HG02885 (cell line): ENCODE results near the gene NEUROD2.

Experiments
- ATAC-seq: cut with Tn5 transposase; IDR thresholded peaks from one replicate; pipeline ENCODE4 v1.9.1; 2021; ENCODE audit warnings: mild to moderate bottlenecking; ENCODE audit not compliant: unreplicated experiment, poor library complexity

NEUROD2 gene

DNA sequence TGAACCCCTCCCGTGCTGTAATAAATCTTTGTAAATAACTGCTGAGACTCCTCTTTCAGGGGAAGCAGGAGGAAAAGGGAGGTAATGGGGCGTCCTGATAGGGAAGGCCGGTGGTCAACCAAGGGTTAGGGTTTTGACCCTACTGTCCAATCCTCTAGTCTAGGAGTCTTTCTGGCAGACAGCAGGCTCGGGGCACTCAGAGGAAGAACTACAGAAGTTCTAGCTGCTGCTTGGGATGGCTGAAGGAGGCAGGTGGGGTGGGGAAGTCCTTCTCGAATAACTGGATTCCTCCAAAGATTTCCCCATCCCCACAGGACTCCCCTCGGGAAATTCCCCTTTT lies 28.8 kb upstream of the NEUROD2 start:
- peak; percentile 8 for ATAC-seq

DNA sequence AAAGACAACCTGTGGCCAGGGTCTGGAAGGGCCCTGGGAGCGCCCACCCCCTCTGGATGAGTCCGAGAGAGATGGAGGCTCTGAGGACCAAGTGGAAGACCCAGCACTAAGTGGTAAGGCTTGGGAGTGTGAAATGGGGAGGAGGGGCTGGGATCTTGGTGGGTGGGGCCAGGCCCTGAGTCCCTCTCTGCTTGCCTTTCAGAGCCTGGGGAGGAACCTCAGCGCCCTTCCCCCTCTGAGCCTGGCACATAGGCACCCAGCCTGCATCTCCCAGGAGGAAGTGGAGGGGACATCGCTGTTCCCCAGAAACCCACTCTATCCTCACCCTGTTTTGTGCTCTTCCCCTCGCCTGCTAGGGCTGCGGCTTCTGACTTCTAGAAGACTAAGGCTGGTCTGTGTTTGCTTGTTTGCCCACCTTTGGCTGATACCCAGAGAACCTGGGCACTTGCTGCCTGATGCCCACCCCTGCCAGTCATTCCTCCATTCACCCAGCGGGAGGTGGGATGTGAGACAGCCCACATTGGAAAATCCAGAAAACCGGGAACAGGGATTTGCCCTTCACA lies 28.0 kb upstream of the NEUROD2 start:
- ATAC-seq = no peak

DNA sequence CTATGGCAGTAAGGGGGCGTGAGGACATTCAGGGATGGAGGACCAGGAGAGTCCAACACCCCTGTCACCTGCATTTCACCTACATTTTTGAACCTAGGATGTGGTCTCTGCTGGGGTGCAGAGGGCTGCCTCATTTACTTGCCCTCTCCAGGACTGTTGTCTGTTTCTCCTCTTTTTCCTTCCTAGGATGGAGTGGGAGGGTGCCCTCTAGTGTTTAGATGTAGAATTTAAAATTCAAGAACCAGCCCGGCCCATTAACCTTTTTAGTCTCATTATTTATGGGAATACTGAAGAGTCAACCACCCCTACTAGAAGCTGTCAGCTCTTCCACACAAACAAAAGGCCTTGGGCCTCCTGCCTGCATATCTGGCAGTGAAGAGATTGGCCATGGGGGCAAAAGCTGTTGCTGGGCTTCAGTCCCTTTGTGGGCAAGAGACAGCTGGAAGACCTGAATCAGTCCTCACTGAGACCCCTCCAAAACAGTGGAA lies 26.7 kb upstream of the NEUROD2 start:
- ATAC-seq = no peak

DNA sequence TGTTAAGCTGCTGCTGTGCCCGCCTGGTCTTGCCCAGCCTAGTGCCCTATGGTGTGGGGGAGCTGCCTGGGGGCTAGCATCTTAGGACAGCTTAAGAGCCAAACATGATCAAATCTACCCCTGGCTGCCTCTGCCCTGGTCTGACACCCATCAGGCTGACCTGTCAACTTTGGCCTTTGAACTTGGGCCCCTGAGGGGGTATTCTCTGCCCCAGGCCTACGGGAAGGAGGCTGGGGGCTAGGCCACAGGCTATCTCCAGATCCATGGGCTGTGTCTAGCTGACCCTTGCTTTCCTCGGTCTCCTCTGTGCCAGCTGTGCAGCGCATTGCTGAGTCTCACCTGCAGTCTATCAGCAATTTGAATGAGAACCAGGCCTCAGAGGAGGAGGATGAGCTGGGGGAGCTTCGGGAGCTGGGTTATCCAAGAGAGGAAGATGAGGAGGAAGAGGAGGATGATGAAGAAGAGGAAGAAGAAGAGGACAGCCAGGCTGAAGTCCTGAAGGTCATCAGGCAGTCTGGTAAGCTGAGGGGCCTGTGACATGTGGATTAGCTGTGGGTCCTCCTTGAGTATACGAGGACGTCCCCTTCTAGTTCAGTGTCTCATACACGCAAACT lies 26.0 kb upstream of the NEUROD2 start:
- ATAC-seq = no peak

DNA sequence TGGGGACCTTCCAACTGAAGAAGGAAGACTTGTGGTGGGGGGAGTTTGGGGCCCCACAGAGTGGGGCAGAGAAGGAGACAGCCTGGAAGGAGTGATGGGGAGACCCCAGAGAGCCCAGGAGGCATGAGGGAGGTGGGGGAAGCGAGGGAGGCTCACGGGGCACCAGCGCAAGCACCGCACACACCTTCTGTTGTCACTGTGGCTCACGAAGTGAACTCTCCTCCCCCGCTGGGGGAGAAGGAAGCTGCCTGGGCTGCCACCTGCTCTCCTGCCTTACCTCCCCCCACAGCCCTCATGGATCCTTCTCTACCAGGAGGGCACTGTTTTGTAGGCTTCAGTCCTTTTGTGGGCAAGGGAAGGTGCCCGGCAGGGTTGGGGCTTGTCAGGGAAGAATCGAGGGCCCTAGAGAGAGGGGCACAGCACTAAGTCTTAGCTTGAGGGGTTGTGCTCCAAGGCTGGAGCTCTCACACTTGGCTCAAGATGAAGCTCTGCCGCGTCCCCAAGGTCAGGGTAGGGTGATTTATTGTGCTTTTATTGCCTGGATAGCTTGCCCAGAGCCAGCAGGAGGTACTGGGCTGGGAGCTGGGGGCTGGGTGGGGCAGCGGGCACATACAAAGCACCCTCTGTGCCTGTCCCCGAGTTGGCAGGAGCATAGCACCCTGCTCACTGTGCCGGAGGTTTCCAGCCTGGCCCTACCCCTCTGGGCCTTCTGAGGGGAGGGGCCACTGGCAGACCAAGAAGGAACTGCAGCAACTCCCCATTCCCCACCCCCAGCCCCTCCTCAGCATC lies 24.6 kb upstream of the NEUROD2 start:
- no peak for ATAC-seq

DNA sequence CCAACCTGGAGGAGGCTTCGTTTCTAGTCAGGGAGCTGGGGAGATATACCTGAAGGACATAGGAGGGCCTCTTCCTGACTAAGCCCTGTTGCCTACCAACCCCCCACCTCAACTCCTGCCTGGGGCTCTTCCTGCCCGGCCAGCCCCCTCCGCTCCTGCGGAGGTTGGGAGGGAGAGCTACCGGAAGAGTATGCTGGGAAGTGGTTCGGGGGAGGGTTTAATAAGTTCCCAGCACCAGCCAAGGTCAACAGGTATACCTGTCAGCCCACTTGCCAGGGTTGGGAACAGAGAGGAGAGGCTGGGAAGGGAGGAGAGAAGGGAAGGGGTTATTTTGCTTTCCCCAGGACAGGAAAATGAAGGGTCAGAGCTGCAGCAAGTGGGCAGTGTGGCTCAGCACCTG lies 23.7 kb upstream of the NEUROD2 start:
- ATAC-seq = no peak

DNA sequence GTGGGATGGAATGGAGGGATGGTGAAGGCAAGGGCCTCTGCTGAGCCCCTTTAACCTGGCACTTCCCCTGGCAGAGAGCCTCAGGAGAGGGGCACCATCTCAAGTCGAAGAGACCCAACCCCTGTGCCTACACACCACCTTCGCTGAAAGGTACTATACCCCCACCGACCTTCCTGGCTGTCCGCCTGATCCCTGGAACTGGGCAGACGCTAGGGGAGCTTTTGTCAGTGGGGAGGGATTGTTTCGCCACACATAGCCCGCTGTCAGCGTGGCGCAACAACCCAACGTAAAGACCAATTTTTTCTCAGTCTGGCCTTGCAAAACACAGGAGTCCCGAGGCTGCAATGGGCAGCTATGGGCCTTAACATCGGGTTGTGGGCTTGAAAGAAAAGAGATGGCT lies 22.2 kb upstream of the NEUROD2 start:
- ATAC-seq = no peak

DNA sequence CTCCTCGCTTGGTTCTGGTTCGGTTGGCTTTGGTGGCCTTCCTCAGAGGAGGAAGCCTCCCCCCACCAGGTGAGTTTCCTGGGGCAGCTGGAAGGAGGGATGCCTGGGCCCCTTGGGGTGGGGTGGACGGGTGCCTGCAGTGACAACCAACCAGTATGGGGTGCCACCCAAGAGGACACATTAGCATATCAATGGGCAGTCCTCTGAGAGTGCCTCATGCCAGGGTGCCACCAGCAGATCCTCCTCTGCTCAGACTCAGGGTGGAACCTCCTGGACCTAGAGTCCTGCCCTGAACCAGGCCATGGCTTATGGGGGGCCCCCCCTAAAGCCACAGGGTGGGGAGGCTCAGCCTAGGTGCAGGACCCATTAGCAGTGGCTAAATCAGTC lies 21.8 kb upstream of the NEUROD2 start:
- ATAC-seq = no peak

DNA sequence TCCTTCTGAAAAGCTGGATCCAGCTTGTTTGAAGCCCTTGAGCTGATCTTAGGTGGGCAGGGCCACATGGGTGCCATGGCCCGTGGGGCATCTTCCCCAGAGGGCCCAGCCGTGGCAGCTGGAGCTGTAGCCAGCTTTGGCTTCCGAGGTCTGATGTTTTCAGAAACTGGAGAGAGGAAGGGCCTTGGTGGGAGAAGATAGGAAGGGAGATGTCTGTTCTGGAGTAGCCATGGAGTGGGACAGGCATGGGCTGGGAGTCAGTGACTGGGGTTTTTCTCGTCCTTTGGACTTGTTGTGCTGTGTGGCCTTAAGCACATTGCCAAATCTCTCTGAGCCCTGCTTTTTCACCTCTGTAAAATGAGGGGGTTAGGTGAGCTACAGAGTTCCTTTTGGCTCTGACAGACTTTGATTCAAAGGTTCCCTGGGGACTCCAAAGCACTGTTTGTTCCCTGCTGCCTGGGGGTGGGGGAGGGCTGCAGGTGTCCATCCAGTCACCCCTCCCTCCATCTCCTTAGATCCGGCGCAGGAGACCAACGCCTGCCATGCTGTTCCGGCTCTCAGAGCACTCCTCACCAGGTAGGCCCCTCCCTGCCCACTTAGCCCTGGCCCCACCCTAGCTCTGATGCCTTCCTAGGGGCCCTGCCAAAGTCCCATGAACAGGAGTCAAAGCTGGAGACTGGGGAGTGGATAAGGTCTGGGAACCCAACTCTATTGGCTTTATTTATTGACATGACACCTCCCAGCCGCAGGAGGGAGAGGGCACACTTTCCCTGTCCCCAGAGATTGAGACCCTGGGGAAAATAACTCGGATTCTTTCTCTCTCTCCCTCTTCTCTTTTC lies 21.2 kb upstream of the NEUROD2 start:
- no peak for ATAC-seq

DNA sequence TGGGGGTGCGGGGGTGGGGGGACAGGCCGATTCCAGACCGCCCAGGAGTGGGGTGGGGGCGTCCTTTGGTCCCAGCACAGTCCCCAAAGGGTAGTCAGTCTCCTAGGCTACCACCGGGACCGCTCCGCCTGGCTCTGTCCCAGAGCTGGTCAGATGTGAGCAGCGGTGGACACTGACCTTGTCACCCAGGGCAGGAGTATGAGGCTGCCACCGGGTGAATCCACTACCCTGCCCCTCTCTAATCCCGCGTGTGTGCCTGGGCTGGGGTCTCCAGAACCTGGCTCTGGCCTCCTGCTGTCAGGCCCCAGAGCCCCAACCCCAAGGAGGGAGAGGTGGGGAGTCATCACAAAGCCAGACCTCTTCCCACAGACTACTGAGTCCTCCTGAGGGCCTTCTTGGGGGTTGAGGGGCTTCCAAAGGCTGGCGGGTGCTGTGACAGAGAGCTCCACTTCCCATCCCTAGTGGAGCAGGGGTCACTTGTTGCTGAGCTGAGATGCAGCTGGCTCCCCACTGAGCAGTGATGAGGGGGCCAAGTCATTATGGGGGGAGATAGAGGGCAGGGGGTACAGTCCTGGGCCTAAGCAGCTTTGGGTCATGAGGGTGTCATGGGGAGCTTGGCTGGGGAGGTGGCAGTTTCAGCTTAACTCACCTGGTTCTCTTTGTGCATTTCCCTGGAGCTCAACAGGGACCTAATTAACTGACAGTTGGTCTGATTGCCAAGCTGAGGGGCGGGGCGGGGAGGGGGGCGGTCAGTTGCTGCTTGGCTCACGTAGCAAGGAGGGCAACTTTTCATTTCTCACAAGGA lies 20.2 kb upstream of the NEUROD2 start:
- no peak for ATAC-seq

DNA sequence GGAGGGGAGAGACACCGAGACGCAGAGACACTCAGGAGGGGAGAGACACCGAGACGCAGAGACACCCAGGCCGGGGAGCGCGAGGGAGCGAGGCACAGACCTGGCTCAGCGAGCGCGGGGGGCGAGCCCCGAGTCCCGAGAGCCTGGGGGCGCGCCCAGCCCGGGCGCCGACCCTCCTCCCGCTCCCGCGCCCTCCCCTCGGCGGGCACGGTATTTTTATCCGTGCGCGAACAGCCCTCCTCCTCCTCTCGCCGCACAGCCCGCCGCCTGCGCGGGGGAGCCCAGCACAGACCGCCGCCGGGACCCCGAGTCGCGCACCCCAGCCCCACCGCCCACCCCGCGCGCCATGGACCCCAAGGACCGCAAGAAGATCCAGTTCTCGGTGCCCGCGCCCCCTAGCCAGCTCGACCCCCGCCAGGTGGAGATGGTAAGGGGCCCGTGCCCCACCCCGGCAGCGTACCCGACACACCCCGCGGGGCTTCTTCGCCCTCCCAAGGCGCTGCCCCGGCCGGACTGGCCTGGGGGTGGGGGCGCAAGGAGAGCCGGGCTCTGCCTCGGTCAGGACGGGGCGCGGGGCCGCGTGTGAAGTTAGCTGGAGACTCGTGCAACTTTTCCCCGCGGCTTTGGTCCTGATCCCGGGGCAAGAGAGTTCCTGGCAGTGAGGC lies 19.5 kb upstream of the NEUROD2 start:
- no peak for ATAC-seq

DNA sequence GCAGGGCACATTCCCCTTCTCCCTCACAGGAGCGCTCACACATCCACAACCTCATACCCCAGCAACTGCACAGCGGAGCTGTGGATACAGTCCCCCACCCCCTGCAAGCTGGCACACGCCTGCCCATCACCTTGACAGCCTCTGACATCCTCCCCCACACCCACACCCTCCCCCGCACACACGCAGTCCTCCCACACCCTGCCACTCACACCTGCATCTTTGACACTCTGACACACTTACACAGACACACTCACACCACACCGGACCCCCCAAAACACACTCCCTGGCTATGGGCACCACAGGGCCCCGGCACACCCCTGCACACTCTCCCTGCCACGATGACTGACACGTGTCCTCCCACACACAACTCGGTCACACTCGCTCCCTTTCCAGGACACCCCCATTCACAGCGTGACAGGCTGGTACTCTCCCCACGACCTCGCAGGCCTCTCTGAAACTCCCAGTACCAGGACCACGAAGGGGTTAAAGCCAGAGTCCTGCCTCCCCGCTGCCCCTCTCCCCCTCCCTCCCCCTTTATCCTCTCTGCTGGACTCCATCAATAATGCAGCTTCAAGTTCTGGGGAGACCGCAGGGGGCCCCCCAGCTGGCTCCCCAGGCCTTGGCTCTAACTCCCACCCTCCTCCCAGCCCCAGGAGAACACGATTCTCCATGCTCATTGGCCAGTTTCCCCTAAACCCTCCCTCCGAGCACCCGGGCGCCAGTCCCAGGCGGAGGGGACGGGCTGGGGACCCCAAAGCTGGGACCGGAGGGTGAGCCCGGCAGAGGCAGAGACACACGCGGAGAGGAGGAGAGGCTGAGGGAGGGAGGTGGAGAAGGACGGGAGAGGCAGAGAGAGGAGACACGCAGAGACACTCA lies 18.7 kb upstream of the NEUROD2 start, which contains the start of gene PPP1R1B:
PPP1R1B (plus strand) TSS at position 782 of the 876 bp plus-strand sequence. CDS start 441 bp downstream, outside the sequence.
- no peak for ATAC-seq

DNA sequence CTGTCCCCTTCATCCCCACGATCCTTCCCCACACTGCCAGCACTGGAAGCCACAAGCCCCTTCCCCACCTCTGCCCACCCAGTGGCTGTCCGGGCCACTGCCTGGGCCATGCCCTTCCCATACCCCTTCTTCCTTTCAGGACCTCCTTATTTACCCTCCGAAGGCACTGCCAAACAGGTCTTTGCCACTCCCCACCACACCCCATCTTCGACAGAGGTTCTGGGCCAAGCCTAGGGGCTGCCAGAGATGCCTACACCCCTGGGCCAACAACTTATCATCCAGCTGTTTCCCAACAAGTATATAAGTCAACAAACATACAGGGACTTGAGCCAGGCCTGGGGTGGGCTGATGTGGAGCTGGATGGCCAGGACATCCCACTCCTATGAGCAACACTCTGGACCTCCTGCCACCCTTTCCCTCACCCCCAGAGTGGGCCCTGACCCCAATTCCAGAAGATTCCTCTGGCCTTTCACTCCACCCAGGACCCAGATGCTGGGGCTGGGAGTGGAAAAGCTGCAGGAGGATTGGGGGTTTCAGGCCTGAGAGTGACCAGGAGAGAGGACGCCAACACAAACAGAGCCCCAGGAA lies 17.6 kb upstream of the NEUROD2 start:
- ATAC-seq = no peak

DNA sequence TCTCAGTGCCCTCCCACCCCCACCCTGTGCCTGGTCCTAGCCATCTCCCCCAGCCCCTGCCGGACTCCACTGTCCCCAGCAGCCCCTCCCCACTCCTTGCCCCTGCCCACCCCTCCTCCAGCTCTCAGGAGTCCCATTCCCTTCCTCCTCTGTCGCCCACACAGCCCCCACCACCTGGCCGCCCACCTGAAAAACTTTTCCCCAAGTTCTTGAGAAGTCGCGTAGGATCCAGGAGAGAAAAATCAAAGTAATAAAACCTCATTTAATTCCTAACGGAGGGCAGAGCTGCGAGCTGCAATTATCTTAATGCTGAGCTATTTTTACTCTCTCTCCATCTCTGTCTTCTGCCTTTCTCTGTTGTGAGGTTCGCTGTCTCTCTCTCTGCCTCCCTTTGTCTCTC lies 16.6 kb upstream of the NEUROD2 start:
- ATAC-seq = no peak

DNA sequence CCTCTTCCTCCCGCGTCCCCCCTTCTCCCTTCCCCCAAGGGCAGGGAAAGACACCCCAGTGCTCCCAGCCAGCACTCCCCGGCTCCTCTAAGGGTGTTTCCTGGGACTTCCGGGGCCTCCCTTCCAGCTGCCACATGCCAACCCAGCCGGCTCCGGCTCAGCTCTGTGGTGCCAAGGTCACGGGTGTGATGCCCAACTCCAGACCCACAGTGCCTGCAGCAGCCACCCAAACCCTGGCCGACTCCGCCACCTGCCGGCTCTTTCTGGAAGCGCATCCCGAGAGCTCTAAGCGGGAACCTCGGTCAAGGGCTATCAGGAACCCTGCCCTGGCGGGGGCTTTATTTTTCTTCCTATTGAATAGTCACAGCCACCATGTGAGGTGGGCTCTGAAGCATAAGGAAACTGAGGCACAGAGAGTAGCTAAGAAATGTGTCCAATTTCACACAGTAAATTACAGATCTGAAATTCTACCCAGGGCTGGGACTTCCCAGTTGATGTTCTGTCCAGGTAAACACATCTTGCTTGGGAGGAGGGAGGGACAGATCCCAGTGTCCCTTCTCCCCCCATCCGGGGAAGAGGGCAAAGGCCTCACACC lies 15.7 kb upstream of the NEUROD2 start:
- ATAC-seq = no peak

DNA sequence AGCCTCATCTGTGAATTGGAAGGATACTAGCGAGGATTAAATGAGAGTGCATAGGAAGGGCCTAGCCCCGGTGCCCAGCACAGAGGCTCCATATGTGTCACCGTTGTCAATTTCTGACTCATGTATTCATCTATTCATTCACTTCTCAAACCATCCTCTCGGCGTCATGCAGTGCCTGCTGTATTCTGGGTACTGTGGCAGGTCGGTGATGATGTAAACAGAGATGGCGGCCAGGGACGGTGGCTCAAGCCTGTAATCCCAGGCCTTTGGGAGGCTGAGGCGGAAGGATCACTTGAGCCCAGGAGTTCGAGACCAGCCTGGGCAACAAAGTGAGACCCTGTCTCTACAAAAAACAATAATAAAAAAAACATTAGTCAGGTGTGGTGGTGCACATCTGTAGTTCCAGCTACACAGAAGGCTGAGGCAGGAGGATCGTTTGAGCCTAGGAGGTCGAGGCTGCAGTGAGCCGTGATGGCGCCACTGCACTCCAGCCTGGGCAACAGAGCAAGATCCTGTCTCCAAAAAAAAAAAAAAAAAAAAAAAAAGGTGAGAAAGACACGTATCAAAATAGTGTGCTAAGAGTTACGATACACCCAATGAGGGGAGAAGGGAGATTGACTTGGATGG lies 14.8 kb upstream of the NEUROD2 start:
- peak; percentile 20 for ATAC-seq
